ENCODE data around the gene IMPA2. TPM values are rescaled to one million over a fixed set of nuclear protein-coding genes. Genes with fewer than 3 reads are reported as not detected.

IMPA2 gene
- total and polyA plus RNA-seq, 2 of the 4 experiments (the other 2 are of a cell fraction): 5.4 to 5.5 TPM

GRCh38 chr18:12056034-12056883, 75.0 kb downstream of the IMPA2 start (continued):
- no peak for TF ChIP-seq FOS (IDR thresholded peaks at IDR 0.05; ENCODE audit: low read depth, low read length)

DNA sequence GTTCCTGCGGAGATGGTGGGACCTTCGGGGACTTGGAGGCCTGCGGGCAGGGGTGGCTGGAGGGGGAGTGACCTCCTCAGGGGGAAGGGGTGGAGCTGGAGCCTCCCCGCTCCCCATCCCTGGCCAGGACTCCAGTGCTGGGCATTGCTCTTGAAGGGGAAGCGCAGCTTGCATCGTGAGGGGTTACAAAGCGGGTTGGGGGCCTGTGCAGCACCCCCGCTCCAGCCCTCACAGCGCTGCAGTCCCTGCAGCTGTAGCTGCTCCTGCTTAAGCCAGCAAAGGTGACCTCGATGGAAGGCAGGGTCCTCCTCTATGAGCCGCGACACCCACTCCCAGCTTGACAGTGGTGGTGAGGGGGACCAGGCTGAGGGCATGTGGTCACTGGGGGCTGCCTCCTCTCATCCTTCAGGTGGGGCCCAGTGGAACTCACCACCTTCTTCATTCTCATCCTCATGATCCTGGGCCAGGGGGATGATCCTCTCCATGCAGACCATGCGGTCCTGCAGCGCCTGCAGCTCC, 75.6 kb downstream of the IMPA2 start:
- no peak overlapping the region for H3K4ac ChIP-seq (ENCODE audit: low read depth, low read length)
- H3K27ac ChIP-seq (ENCODE audit: insufficient read depth, low read length): no peak overlapping the region
- no peak overlapping the region for H3K14ac ChIP-seq (replicated peaks; ENCODE audit: low read depth, low read length)
- H2BK120ac ChIP-seq (ENCODE audit: low read depth, low read length): no peak overlapping the region
- H3K27me3 ChIP-seq (ENCODE audit: control insufficient read depth, insufficient read depth, low read length): no peaks in the 10 kb centered on the region
- H2AK5ac ChIP-seq (ENCODE audit: low read depth, low read length): no peak overlapping the region
- peaks cover 2% of the 10 kb centered on the region; the same call in 1 of the 2 replicates for H3K4me1 ChIP-seq (ENCODE audit: control insufficient read depth, insufficient read depth, low read length)
- no peak overlapping the region for H2BK5ac ChIP-seq (ENCODE audit: low read depth, low read length, poor library complexity, severe bottlenecking)
- no peaks in the 10 kb centered on the region for H3K36me3 ChIP-seq (ENCODE audit: control insufficient read depth, insufficient read depth, low read length)
- H3K56ac ChIP-seq (ENCODE audit: extremely low read depth, insufficient read depth, low read length): no peak overlapping the region
- H3K4me2 ChIP-seq (ENCODE audit: low read depth, low read length): no peak overlapping the region
- no TSS peak for BruUV-seq (replicated peaks)
- TF ChIP-seq NFE2L2 (IDR thresholded peaks at IDR 0.05; ENCODE audit: low read depth, low read length): no peak
- no peak for TF ChIP-seq MXI1 (IDR thresholded peaks at IDR 0.05; ENCODE audit: borderline replicate concordance, low read depth, low read length)
- TF ChIP-seq MAFK (IDR thresholded peaks at IDR 0.05; ENCODE audit: low read depth, low read length): no peak
- TF ChIP-seq, protein P1, sequence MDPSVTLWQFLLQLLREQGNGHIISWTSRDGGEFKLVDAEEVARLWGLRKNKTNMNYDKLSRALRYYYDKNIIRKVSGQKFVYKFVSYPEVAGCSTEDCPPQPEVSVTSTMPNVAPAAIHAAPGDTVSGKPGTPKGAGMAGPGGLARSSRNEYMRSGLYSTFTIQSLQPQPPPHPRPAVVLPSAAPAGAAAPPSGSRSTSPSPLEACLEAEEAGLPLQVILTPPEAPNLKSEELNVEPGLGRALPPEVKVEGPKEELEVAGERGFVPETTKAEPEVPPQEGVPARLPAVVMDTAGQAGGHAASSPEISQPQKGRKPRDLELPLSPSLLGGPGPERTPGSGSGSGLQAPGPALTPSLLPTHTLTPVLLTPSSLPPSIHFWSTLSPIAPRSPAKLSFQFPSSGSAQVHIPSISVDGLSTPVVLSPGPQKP (IDR thresholded peaks at IDR 0.05; ENCODE audit: borderline replicate concordance, low read depth, low read length): no peak
- no peak for TF ChIP-seq MAZ (IDR thresholded peaks at IDR 0.05; ENCODE audit: borderline replicate concordance, low read depth, low read length)
- no peak for TF ChIP-seq CEBPB (IDR thresholded peaks at IDR 0.05; ENCODE audit: low read depth, low read length)
- TF ChIP-seq FOS (IDR thresholded peaks at IDR 0.05; ENCODE audit: low read depth, low read length): no peak
- no peak for TF ChIP-seq RFX5 (IDR thresholded peaks at IDR 0.05; ENCODE audit: low read depth, low read length)
- TF ChIP-seq POLR2A (IDR thresholded peaks at IDR 0.05; ENCODE audit: low read depth, low read length): no peak
- no peak for TF ChIP-seq SMC3 (IDR thresholded peaks at IDR 0.05; ENCODE audit: low read depth, low read length)
- CTCF ChIA-PET: no interaction called here
- intact Hi-C loops (cut with micrococcal nuclease) (no loop called here), in situ Hi-C loops (cut with MboI; ENCODE audit: low sequenced_read_pairs) (no loop called here), dilution Hi-C loops (cut with HindIII; ENCODE audit: low sequenced_read_pairs, unreplicated experiment) (no loop called here)
- H3K9me1 ChIP-seq (ENCODE audit: insufficient read depth, low read length): no peaks in the 10 kb centered on the region
- H3K79me1 ChIP-seq (ENCODE audit: low read depth in 1 of 2, low read length in 2 of 2): no peaks in the 10 kb centered on the region
- no peak overlapping the region for H2BK15ac ChIP-seq (ENCODE audit: low read depth, low read length)
- H3K18ac ChIP-seq (ENCODE audit: low read depth, low read length): no peak overlapping the region
- WGBS, 2 experiments (ENCODE audit: extremely low coverage in 2 of 2, insufficient read length in 1 of 2): 69% methylated on average over 4 of the region's 14 CpGs; no CpG with 5 or more reads in 1 of the 2 experiments
- no peak overlapping the region for H3K4me3 ChIP-seq (ENCODE audit: insufficient read depth, low read depth, low read length)
- no peak overlapping the region for H3K9ac ChIP-seq (ENCODE audit: low read depth, low read length)
- DNase-seq (no peak), ATAC-seq (ENCODE audit: low read depth) (no peak)
- H4K20me1 ChIP-seq (ENCODE audit: insufficient read depth, low read length): no peaks in the 10 kb centered on the region
- H4K91ac ChIP-seq (ENCODE audit: insufficient read depth, low read depth, low read length): no peak overlapping the region
- H2AFZ ChIP-seq (replicated peaks; ENCODE audit: low read length, poor library complexity): no peak overlapping the region
- no peaks in the 10 kb centered on the region for H3K9me3 ChIP-seq (ENCODE audit: control insufficient read depth, insufficient read depth, low read length)
- H2BK20ac ChIP-seq (ENCODE audit: low read depth, low read length): no peak overlapping the region
- no peak overlapping the region for H2AK9ac ChIP-seq (replicated peaks; ENCODE audit: low read depth, low read length, poor library complexity)
- POLR2A ChIA-PET (ENCODE audit: unreplicated experiment): no interaction called here
- H4K8ac ChIP-seq (ENCODE audit: low read depth in 2 of 2, low read length in 2 of 2): no peak overlapping the region
- no peak overlapping the region for H3K23ac ChIP-seq (ENCODE audit: low read depth, low read length)
- no peak overlapping the region for H4K5ac ChIP-seq (ENCODE audit: low read depth, low read length)
